Ascending aorta (tissue), 2 donors: ENCODE data around the gene LGMN. TPM values are rescaled to one million over a fixed set of nuclear protein-coding genes. Genes with fewer than 3 reads are reported as not detected.

Source experiments
- DNase-seq, 2 donors: peaks; one replicate each; pipeline ENCODE4 v3.0.0-alpha.2; 2019; ENCODE audit warnings: low spot score in 2 of 2
- H3K27ac ChIP-seq, 2 donors: fragments of 200-600 bp; sonication (generic); one replicate each; pipeline ENCODE4 v1.5.1; 2016 to 2017; ENCODE audit warnings: mild to moderate bottlenecking in 1 of 2
- H3K27me3 ChIP-seq: fragments of 200-600 bp; sonication (generic); one replicate; pipeline ENCODE4 v1.5.1; 2017
- H3K36me3 ChIP-seq, 2 donors: fragments of 200-600 bp; sonication (generic); one replicate each; pipeline ENCODE4 v1.5.1; 2016
- H3K4me1 ChIP-seq, 2 donors: fragments of 200-600 bp; sonication (generic); one replicate each; pipeline ENCODE4 v1.5.1; 2016 to 2017; ENCODE audit warnings: mild to moderate bottlenecking in 1 of 2
- H3K4me3 ChIP-seq, 2 donors: fragments of 200-600 bp; sonication (generic); one replicate each; pipeline ENCODE4 v1.5.1; 2016 to 2017; ENCODE audit warnings: mild to moderate bottlenecking in 1 of 2
- H3K9me3 ChIP-seq, 2 donors: fragments of 200-600 bp; sonication (generic); one replicate each; pipeline ENCODE4 v1.5.1; 2016
- intact Hi-C: fragments of 100-400 bp; cut with DNase I; formaldehyde crosslinking; loops from one replicate; pipeline ENCODE4 v1.15.1; 2023
- total RNA-seq: library from RNA; depleted of rRNA; stranded (reverse); fragments of >200 nt; gene quantifications from one replicate; pipeline ENCODE4 v1.1.0, GENCODE V29; 2016
- TF ChIP-seq, protein P1 (sequence below), 3 experiments: fragments of 200-600 bp in 2 of 3; fragments of 450-650 bp in 1 of 3; sonication (generic) in 2 of 3; IDR thresholded peaks; one replicate each; pipeline ENCODE4 v1.5.1; 2016 to 2019; ENCODE audit warnings: antibody characterized with exemption in 3 of 3, mild to moderate bottlenecking in 1 of 3, moderate library complexity in 1 of 3

Gene LGMN
- total RNA-seq, 1 donor from 2014 or later, result 76.7 TPM

DNA sequence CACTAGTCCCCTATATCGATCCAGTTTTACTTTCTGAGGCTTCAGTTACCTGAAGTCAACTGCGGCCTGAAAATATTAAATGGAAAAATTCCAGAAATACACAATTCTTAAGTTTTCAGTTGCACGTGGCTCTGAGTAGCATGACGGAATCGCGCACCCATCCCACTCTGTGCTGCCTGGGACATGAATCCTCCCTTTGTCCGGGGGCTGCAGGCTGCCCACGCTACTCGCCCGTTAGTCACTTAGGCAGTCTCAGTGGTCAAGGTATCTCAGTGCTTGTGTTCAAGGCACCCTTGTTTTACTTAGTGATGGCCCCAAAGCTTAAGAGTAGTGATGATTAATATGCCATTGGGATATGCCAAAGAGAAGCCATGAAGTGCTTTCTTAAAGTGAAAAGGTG is 46.6 kb downstream of the LGMN start:
- TF ChIP-seq, protein P1, sequence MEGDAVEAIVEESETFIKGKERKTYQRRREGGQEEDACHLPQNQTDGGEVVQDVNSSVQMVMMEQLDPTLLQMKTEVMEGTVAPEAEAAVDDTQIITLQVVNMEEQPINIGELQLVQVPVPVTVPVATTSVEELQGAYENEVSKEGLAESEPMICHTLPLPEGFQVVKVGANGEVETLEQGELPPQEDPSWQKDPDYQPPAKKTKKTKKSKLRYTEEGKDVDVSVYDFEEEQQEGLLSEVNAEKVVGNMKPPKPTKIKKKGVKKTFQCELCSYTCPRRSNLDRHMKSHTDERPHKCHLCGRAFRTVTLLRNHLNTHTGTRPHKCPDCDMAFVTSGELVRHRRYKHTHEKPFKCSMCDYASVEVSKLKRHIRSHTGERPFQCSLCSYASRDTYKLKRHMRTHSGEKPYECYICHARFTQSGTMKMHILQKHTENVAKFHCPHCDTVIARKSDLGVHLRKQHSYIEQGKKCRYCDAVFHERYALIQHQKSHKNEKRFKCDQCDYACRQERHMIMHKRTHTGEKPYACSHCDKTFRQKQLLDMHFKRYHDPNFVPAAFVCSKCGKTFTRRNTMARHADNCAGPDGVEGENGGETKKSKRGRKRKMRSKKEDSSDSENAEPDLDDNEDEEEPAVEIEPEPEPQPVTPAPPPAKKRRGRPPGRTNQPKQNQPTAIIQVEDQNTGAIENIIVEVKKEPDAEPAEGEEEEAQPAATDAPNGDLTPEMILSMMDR (IDR thresholded peaks at IDR 0.05), result no peak
- no peak for DNase-seq
- Histone ChIP-seq H3K4me1 (no peaks in the 10 kb centered on the region), H3K9me3 (no peaks in the 10 kb centered on the region), H3K27ac (no peak overlapping the region), H3K36me3 (peaks cover 24% of the 10 kb centered on the region in 2 donors), H3K27me3 (no peaks in the 10 kb centered on the region), H3K4me3 (no peak overlapping the region)
- intact Hi-C loops, result no loop called here

DNA sequence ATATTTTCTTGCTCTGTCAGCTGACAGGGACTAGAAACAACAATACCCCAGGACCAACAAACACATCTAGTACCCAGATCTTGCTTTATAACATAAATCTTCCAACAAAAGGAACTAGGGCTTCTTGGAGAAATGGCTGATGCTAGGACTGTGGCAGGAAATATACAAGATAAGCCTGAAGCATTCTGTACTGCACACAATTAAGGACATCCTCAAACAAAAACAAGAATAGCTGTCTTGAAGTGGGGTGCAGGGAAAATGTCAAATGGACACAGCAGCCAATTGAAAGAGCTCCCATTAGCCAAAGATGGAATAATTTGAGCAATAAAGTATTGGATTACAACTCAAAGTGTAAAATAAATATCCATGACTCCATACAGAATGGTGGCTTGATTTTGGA is 50.0 kb downstream of the LGMN start:
- Histone ChIP-seq H3K4me3 (no peak overlapping the region), H3K9me3 (no peaks in the 10 kb centered on the region), H3K36me3 (peaks cover under 1% of the 10 kb centered on the region in 2 donors), H3K4me1 (no peaks in the 10 kb centered on the region), H3K27ac (no peak overlapping the region), H3K27me3 (no peaks in the 10 kb centered on the region)
- DNase-seq, result no peak
- intact Hi-C loops, result no loop called here
- TF ChIP-seq, protein P1 (IDR thresholded peaks at IDR 0.05), result no peak

DNA sequence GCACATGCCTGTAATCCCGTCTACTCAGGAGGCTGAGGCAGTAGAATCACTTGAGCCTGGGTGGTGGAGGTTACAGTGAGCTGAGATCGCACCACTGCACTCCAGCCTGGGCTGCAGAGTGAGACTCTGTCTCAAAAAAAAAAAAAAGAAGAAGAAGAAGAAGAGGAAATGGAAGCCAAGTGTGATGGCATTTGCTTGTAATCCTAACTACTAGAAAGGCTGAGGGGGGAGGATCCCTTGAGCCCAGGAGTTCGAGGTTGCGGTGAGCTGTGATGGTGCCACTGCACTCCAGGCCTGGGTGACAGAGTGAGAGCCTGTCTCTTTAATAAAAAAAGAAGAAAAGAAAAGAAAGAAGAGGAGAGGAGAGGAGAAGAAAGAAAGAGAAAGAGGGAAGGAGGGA is 52.1 kb downstream of the LGMN start:
- Histone ChIP-seq H3K4me3 (no peak overlapping the region), H3K4me1 (peaks cover 6% of the 10 kb centered on the region in 2 donors), H3K9me3 (no peaks in the 10 kb centered on the region), H3K36me3 (no peaks in the 10 kb centered on the region), H3K27me3 (no peaks in the 10 kb centered on the region), H3K27ac (no peak overlapping the region)
- DNase-seq, result no peak
- intact Hi-C loops, result no loop called here
- TF ChIP-seq, protein P1 (IDR thresholded peaks at IDR 0.05), result no peak

- Histone ChIP-seq H3K4me1 (peaks cover 6% of the 10 kb centered on the region in 2 donors), H3K36me3 (no peaks in the 10 kb centered on the region), H3K27me3 (no peaks in the 10 kb centered on the region), H3K4me3 (no peak overlapping the region), H3K9me3 (no peaks in the 10 kb centered on the region), H3K27ac (no peak overlapping the region)
- intact Hi-C loops, result no loop called here
- TF ChIP-seq, protein P1 (IDR thresholded peaks at IDR 0.05), result no peak
- DNase-seq, result no peak
Observed at GRCh38 chr14:92695562-92695961, 52.9 kb downstream of the LGMN start.

- TF ChIP-seq, protein P1 (IDR thresholded peaks at IDR 0.05), result no peak
- Histone ChIP-seq H3K36me3 (no peaks in the 10 kb centered on the region), H3K4me1 (peaks cover 6% of the 10 kb centered on the region in 2 donors), H3K9me3 (no peaks in the 10 kb centered on the region), H3K4me3 (no peak overlapping the region), H3K27me3 (no peaks in the 10 kb centered on the region), H3K27ac (no peak overlapping the region)
- intact Hi-C loops, result no loop called here
- DNase-seq, result no peak
Observed at GRCh38 chr14:92694807-92695206, 53.6 kb downstream of the LGMN start.
